Measurements from ENCODE around the gene HSPA4L. TPM values are rescaled to one million over a fixed set of nuclear protein-coding genes. Genes with fewer than 3 reads are reported as not detected.

Gene HSPA4L
- total RNA-seq, 1 experiment from 2014 or later = 5.3 TPM

- Histone ChIP-seq H3K56ac (ENCODE audit: insufficient read length, low read depth, low read length) (no peak overlapping the region), H3K23ac (ENCODE audit: insufficient read length, low read depth, low read length) (no peak overlapping the region), H3K9ac (ENCODE audit: extremely low read depth, insufficient read length, low read length) (no peak overlapping the region), H2AFZ (ENCODE audit: low read length) (no peak overlapping the region), H2BK120ac (ENCODE audit: low read depth, low read length, poor library complexity, severe bottlenecking) (no peak overlapping the region), H3K14ac (ENCODE audit: insufficient read depth, low read length) (no peak overlapping the region), H2BK20ac (ENCODE audit: low read depth, low read length, poor library complexity, severe bottlenecking) (no peak overlapping the region), H2BK15ac (ENCODE audit: low read depth, low read length) (no peak overlapping the region), H3K18ac (ENCODE audit: insufficient read length, low read depth, low read length) (no peak overlapping the region), H3K4me1 (ENCODE audit: insufficient read depth, low read length) (no peaks in the 10 kb centered on the region), H3K79me2 (ENCODE audit: insufficient read depth, low read length) (no peaks in the 10 kb centered on the region), H3K27me3 (ENCODE audit: insufficient read depth, low read length) (no peaks in the 10 kb centered on the region), H3K9me3 (ENCODE audit: control insufficient read depth, low read depth, low read length) (no peaks in the 10 kb centered on the region), H3K79me1 (ENCODE audit: insufficient read depth, low read depth, low read length, poor library complexity, severe bottlenecking) (no peaks in the 10 kb centered on the region), H2BK12ac (ENCODE audit: insufficient read length, low read depth, low read length) (no peak overlapping the region), H4K20me1 (ENCODE audit: control insufficient read depth, insufficient read depth, insufficient read length) (no peaks in the 10 kb centered on the region), H4K91ac (ENCODE audit: insufficient read length, low read depth, low read length) (no peak overlapping the region), H2AK5ac (ENCODE audit: insufficient read length, low read length) (no peak overlapping the region), H4K5ac (ENCODE audit: insufficient read length, low read depth, low read length) (no peak overlapping the region), H3K4me2 (ENCODE audit: insufficient read depth, insufficient read length, low read length) (no peak overlapping the region), H2BK5ac (ENCODE audit: insufficient read length, low read length) (no peak overlapping the region), H3K27ac (ENCODE audit: insufficient read length, low read depth, low read length) (no peak overlapping the region), H3K4ac (ENCODE audit: low read depth, low read length) (no peak overlapping the region), H4K8ac (replicated peaks; ENCODE audit: insufficient read length, low read depth, low read length) (no peak overlapping the region), H3T11ph (ENCODE audit: low read length) (no peak overlapping the region), H3K23me2 (ENCODE audit: insufficient read length, low read depth, low read length, poor library complexity, severe bottlenecking) (no peaks in the 10 kb centered on the region)
- no peaks in the 10 kb centered on the region for H3K4me1 Mint-ChIP-seq
- H3K9me3 Mint-ChIP-seq = no peaks in the 10 kb centered on the region
- TF ChIP-seq CTCF (conservative IDR thresholded peaks at IDR 0.05) = no peak
- H3K4me3 Mint-ChIP-seq = no peak overlapping the region
- no peak for DNase-seq
- no peak overlapping the region for H3K27ac Mint-ChIP-seq
- H3K27me3 Mint-ChIP-seq (ENCODE audit: low read depth) = no peaks in the 10 kb centered on the region
- no CpG with 5 or more reads among the region's 1 CpG for WGBS (ENCODE audit: extremely low coverage, insufficient read length, low lambda C conversion rate)
- H3K36me3 Mint-ChIP-seq (ENCODE audit: insufficient read depth in 1 of 3, low read depth in 3 of 3) = no peaks in the 10 kb centered on the region
Measured at GRCh38 chr4:127791391-127791790, 9.3 kb downstream of the HSPA4L start.
